ACC112 (cell line): ENCODE data around the gene TRAF3IP1.

ENCODE experiments used
- H2AFZ ChIP-seq: fragments of 200-600 bp; sonication (generic); one replicate; pipeline ENCODE4 v1.6.0; 2017; ENCODE audit warnings: antibody characterized with exemption, low read length; ENCODE audit not compliant: unreplicated experiment
- H3K27ac ChIP-seq: fragments of 200-600 bp; sonication (generic); 2 replicates; pipeline ENCODE4 v1.5.1; 2014; ENCODE audit warnings: low read depth, mild to moderate bottlenecking, antibody characterized with exemption, low read length, moderate library complexity
- H3K27me3 ChIP-seq: fragments of 200-600 bp; sonication (generic); 2 replicates; pipeline ENCODE4 v1.6.1; 2014; ENCODE audit warnings: mild to moderate bottlenecking, antibody characterized with exemption, low read length, moderate library complexity, mixed read lengths; ENCODE audit not compliant: insufficient read depth
- H3K36me3 ChIP-seq: fragments of 200-600 bp; sonication (generic); 2 replicates; pipeline ENCODE4 v1.6.1; 2016; ENCODE audit warnings: mild to moderate bottlenecking, antibody characterized with exemption, low read length, moderate library complexity, mixed read lengths; ENCODE audit not compliant: insufficient read depth
- H3K4me1 ChIP-seq: fragments of 200-600 bp; sonication (generic); one replicate; pipeline ENCODE4 v1.6.1; 2016; ENCODE audit warnings: low read length, mixed read lengths; ENCODE audit not compliant: insufficient read depth, unreplicated experiment, control insufficient read depth
- H3K4me3 ChIP-seq: fragments of 200-600 bp; sonication (generic); 2 replicates; pipeline ENCODE4 v1.5.1; 2014; ENCODE audit warnings: mild to moderate bottlenecking, low read depth, low read length
- H3K79me2 ChIP-seq: fragments of 200-600 bp; sonication (generic); one replicate; pipeline ENCODE4 v1.6.0; 2016; ENCODE audit warnings: low read length; ENCODE audit not compliant: control insufficient read depth, unreplicated experiment, insufficient read depth

TRAF3IP1 gene

DNA sequence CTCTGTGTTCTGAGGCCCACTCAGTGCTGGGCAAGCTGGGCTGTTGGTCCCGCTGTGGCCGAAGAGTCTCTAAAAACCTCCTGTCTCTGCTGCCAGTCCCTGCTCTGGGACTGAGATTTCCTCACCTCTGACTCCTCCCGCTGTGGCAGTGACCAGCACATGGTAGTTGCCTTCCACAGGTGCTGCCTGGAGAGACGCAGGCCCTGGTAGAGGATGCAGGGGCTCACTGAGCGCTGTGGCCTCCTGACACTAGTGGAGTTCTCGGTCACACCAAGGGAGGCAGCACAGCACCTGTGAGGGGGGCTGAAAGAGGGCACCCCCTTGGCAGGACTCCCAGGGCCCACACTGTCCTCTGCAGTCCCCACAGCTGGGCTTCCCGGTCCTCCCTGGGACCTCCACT is 102.6 kb downstream of the TRAF3IP1 start:
- no peak overlapping the region for H2AFZ ChIP-seq
- H3K4me3 ChIP-seq: no peak overlapping the region
- H3K27ac ChIP-seq: no peak overlapping the region
- H3K27me3 ChIP-seq: no peaks in the 10 kb centered on the region
- H3K4me1 ChIP-seq: peaks cover 24% of the 10 kb centered on the region
- H3K36me3 ChIP-seq: no peaks in the 10 kb centered on the region
- peaks cover 10% of the 10 kb centered on the region for H3K79me2 ChIP-seq

- no peak overlapping the region for H2AFZ ChIP-seq
- H3K36me3 ChIP-seq: peaks cover 4% of the 10 kb centered on the region; the same call in 1 of the 2 replicates
- H3K27me3 ChIP-seq: no peaks in the 10 kb centered on the region
- H3K4me3 ChIP-seq: no peak overlapping the region
- H3K4me1 ChIP-seq: peaks cover 32% of the 10 kb centered on the region
- H3K27ac ChIP-seq: peak overlapping the region; percentile 59
- H3K79me2 ChIP-seq: peaks cover 18% of the 10 kb centered on the region
Measured at GRCh38 chr2:238423561-238424312, 103.4 kb downstream of the TRAF3IP1 start.

GRCh38 chr2:238424313-238424700 is 104.0 kb downstream of the TRAF3IP1 start:
- H2AFZ ChIP-seq: no peak overlapping the region
- H3K27me3 ChIP-seq: no peaks in the 10 kb centered on the region
- H3K4me1 ChIP-seq: peaks cover 38% of the 10 kb centered on the region
- peaks cover 5% of the 10 kb centered on the region; the same call in 1 of the 2 replicates for H3K36me3 ChIP-seq
- peaks cover 23% of the 10 kb centered on the region for H3K79me2 ChIP-seq
- no peak overlapping the region for H3K4me3 ChIP-seq
- peak overlapping the region; percentile 59 for H3K27ac ChIP-seq

DNA sequence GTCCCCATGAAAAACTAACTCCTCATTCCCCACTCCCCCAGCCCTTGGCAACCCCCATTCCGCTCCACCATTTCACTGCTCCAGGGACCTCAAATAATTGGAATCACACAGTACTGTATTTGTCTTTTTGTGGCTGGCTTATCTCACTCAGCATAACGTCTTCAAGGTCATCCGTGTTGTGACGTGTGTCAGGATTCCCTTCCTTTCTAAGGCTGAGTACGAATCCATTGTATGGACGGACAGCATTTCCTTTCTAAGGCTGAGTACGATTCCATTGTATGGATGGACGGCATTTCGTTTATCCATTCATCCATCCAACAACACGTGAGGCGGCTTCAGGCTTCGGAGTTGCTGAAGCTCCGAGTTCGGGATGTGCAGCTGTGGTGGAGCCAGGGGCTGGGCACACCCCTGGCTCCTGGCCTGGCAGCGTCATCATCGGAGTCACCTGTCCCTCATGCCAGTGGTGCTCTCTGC is 105.2 kb downstream of the TRAF3IP1 start:
- no peak overlapping the region for H2AFZ ChIP-seq
- peaks cover 11% of the 10 kb centered on the region for H3K36me3 ChIP-seq
- H3K4me3 ChIP-seq: peak overlapping the region; percentile 89
- H3K27me3 ChIP-seq: no peaks in the 10 kb centered on the region
- H3K27ac ChIP-seq: peak overlapping the region; percentile 97
- peaks cover 35% of the 10 kb centered on the region for H3K79me2 ChIP-seq
- H3K4me1 ChIP-seq: peaks cover 39% of the 10 kb centered on the region

DNA sequence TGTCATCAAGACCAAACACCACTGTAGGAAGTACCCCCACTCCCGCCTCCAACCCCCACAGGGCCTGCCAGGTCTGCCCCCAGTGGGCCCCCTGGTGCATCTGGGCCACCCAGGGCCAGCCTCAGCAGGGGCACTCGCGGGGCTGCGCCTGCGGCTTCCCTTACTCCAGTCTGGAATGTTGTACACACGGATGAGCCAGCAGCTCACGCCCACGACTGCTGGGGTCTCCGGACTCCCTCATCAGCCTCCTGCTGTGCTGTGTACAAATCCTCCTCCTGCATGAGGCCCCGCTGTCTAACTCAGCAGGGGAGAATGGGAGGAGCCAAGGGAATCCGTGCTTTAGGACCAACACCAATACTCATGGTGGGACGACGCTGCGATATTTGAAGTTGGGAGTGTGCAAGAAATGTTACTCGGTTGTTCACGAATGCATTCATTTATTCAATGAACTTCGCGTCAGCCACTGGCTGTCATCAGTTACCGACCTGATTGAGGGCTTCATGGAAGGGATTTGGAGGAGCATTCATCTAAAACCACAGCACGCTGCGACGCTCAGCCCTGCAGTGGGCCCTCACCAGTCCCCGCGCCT is 105.8 kb downstream of the TRAF3IP1 start:
- Histone ChIP-seq H2AFZ (peak overlapping the region; percentile 16), H3K4me3 (peak overlapping the region; percentile 89), H3K79me2 (peaks cover 40% of the 10 kb centered on the region), H3K27me3 (no peaks in the 10 kb centered on the region), H3K36me3 (peaks cover 17% of the 10 kb centered on the region), H3K27ac (peak overlapping the region; percentile 97), H3K4me1 (peaks cover 41% of the 10 kb centered on the region)

DNA sequence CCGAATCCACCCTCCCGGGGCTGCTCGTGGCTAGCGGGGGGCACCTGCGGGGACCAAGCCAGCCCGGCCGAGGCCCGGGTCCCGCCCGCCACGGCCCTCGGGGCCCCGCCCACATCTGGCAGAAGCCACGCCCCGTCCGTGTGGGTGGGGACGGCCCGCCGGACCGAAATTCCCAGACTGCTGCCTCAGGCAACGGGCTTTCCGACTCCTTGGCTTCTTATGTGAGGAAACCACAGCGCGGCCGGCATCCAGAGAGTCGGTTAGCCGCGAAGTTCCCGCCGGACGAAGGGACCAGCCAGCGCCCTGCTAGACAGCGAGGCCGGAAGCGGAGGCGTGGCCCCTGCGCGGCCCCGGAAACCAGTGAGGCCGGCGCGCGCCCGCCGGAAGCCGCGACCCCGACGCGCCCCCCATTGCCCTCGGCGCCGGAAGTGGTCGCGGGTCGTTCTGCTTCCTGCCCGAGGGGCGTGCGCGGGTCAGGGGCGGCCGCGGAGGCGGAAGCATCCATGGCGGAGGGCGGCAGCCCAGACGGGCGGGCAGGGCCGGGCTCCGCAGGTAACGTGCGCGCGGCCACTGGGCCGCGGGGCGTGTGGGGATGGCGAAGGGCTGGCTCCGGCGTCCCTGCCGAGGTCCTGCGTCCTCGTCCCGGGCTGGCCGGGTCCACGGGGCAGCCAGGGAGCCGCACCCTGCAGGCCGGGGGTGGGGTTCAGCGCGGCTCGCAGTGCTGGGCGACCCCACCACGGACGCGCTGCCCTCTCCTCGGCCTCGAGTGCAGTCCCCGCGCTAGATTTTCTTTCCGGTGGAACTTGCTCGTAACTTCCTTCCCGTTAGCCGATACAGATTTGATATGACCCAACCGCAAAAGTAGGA is 106.5 kb downstream of the TRAF3IP1 start, which contains the start of gene ASB1:
ASB1 (plus strand) TSS at position 360 of the 867 bp plus-strand sequence; CDS start at position 504, 144 bp downstream.
- Histone ChIP-seq H2AFZ (peak within 1 kb of the TSS; percentile 16), H3K27ac (peak within 1 kb of the TSS; percentile 97), H3K4me3 (peak within 1 kb of the TSS; percentile 89), H3K36me3 (peaks cover 21% of the 10 kb centered on the region), H3K4me1 (peaks cover 48% of the 10 kb centered on the region), H3K27me3 (no peaks in the 10 kb centered on the region), H3K79me2 (peaks cover 47% of the 10 kb centered on the region)

- Histone ChIP-seq H3K4me1 (peaks cover 53% of the 10 kb centered on the region), H3K4me3 (peak overlapping the region; percentile 89), H3K36me3 (peaks cover 21% of the 10 kb centered on the region), H3K27me3 (no peaks in the 10 kb centered on the region), H3K27ac (peak overlapping the region; percentile 97), H2AFZ (peak overlapping the region; percentile 8), H3K79me2 (peaks cover 55% of the 10 kb centered on the region)
Measured at GRCh38 chr2:238427435-238428162, 107.3 kb downstream of the TRAF3IP1 start.

GRCh38 chr2:238428866-238429265 is 108.5 kb downstream of the TRAF3IP1 start:
- H3K4me3 ChIP-seq: peak overlapping the region; percentile 89

GRCh38 chr2:238430781-238431180 is 110.5 kb downstream of the TRAF3IP1 start:
- Histone ChIP-seq H3K4me1 (peaks cover 62% of the 10 kb centered on the region), H3K27me3 (no peaks in the 10 kb centered on the region), H3K36me3 (peaks cover 35% of the 10 kb centered on the region), H2AFZ (no peak overlapping the region), H3K4me3 (no peak overlapping the region), H3K79me2 (peaks cover 77% of the 10 kb centered on the region), H3K27ac (peak overlapping the region; percentile 100)

More at GRCh38 chr2:238428866-238429265, 108.5 kb downstream of the TRAF3IP1 start:
- no peaks in the 10 kb centered on the region for H3K27me3 ChIP-seq
- H3K36me3 ChIP-seq: peaks cover 26% of the 10 kb centered on the region
- peaks cover 66% of the 10 kb centered on the region for H3K79me2 ChIP-seq
- H3K4me1 ChIP-seq: peaks cover 61% of the 10 kb centered on the region
- no peak overlapping the region for H2AFZ ChIP-seq
- H3K27ac ChIP-seq: peak overlapping the region; percentile 97

- peak overlapping the region; percentile 100 for H3K27ac ChIP-seq
- H3K36me3 ChIP-seq: peaks cover 36% of the 10 kb centered on the region
- no peaks in the 10 kb centered on the region for H3K27me3 ChIP-seq
- no peak overlapping the region for H3K4me3 ChIP-seq
- H2AFZ ChIP-seq: no peak overlapping the region
- peaks cover 80% of the 10 kb centered on the region for H3K79me2 ChIP-seq
- peaks cover 66% of the 10 kb centered on the region for H3K4me1 ChIP-seq
Measured at GRCh38 chr2:238431456-238431855, 111.1 kb downstream of the TRAF3IP1 start.
